Neural progenitor cell (in vitro differentiated cells): Measurements from ENCODE around the gene COL5A3. TPM values are rescaled to one million over a fixed set of nuclear protein-coding genes. Genes with fewer than 3 reads are reported as not detected.

Experiments
- DNase-seq: peaks from one replicate; pipeline ENCODE4 v3.0.0-alpha.2; 2016; ENCODE audit warnings: low spot score
- H2AFZ ChIP-seq: fragments of 200-600 bp; sonication (generic); replicated peaks from 2 replicates; pipeline ENCODE4 v1.6.1; 2016; ENCODE audit warnings: antibody characterized with exemption
- H3F3A ChIP-seq: fragments of 200-600 bp; sonication (generic); 2 replicates; pipeline ENCODE4 v1.6.1; 2016; ENCODE audit warnings: antibody characterized with exemption, low read depth
- H3K27ac ChIP-seq: fragments of 200-600 bp; sonication (generic); 2 replicates; pipeline ENCODE4 v1.5.1; 2016; ENCODE audit warnings: mild to moderate bottlenecking
- H3K27me3 ChIP-seq: fragments of 200-600 bp; sonication (generic); 2 replicates; pipeline ENCODE4 v1.6.1; 2016; ENCODE audit warnings: mild to moderate bottlenecking, moderate library complexity
- H3K36me3 ChIP-seq: fragments of 200-600 bp; sonication (generic); 2 replicates; pipeline ENCODE4 v1.5.1; 2016
- H3K4me1 ChIP-seq: fragments of 200-600 bp; sonication (generic); 2 replicates; pipeline ENCODE4 v1.6.1; 2016; ENCODE audit warnings: mixed run types
- H3K4me2 ChIP-seq: fragments of 200-600 bp; sonication (generic); 2 replicates; pipeline ENCODE4 v1.6.1; 2016
- H3K4me3 ChIP-seq: fragments of 200-600 bp; sonication (generic); 2 replicates; pipeline ENCODE4 v1.5.1; 2016
- H3K79me2 ChIP-seq: fragments of 200-600 bp; sonication (generic); 2 replicates; pipeline ENCODE4 v1.6.1; 2016; ENCODE audit warnings: low read depth
- H3K9ac ChIP-seq: fragments of 200-600 bp; sonication (generic); 2 replicates; pipeline ENCODE4 v1.6.1; 2016
- H3K9me3 ChIP-seq: fragments of 200-600 bp; sonication (generic); 2 replicates; pipeline ENCODE4 v1.5.1; 2016; ENCODE audit warnings: low read depth
- H4K20me1 ChIP-seq: fragments of 200-600 bp; sonication (generic); 2 replicates; pipeline ENCODE4 v1.6.1; 2016; ENCODE audit warnings: low read depth
- H3K27ac Mint-ChIP-seq: 3 replicates; pipeline ENCODE4 v1.8.0; 2021; ENCODE audit warnings: mixed read lengths
- H3K27me3 Mint-ChIP-seq: 2 replicates; pipeline ENCODE4 v1.8.0; 2022; ENCODE audit warnings: low read depth, mild to moderate bottlenecking, inconsistent platforms, moderate library complexity, mixed read lengths; ENCODE audit not compliant: insufficient read depth
- H3K36me3 Mint-ChIP-seq: 3 replicates; pipeline ENCODE4 v1.8.0; 2021; ENCODE audit warnings: mixed read lengths
- H3K4me1 Mint-ChIP-seq: 3 replicates; pipeline ENCODE4 v1.8.0; 2021; ENCODE audit warnings: mixed read lengths
- H3K4me3 Mint-ChIP-seq: 3 replicates; pipeline ENCODE4 v1.8.0; 2021; ENCODE audit warnings: mild to moderate bottlenecking, moderate library complexity, mixed read lengths
- H3K9me3 Mint-ChIP-seq: 3 replicates; pipeline ENCODE4 v1.8.0; 2020; ENCODE audit warnings: mixed read lengths
- CTCF ChIP-seq: fragments of 200-600 bp; sonication (generic); IDR thresholded peaks from 2 replicates; pipeline ENCODE4 v1.5.1; 2017; ENCODE audit warnings: antibody characterized with exemption, mild to moderate bottlenecking
- EZH2 ChIP-seq: fragments of 200-600 bp; sonication (generic); IDR thresholded peaks from 2 replicates; pipeline ENCODE4 v1.6.1; 2017; ENCODE audit warnings: antibody characterized with exemption, mild to moderate bottlenecking, moderate library complexity
- EZH2phosphoT487 ChIP-seq: fragments of 200-600 bp; sonication (generic); IDR thresholded peaks from 2 replicates; pipeline ENCODE4 v1.6.1; 2017; ENCODE audit warnings: antibody characterized with exemption
- total RNA-seq: library from RNA; depleted of rRNA; stranded (reverse); fragments of >200 nt; gene quantifications from 2 replicates; pipeline ENCODE4 v1.2.3, GENCODE V29; 2015; ENCODE audit warnings: low replicate concordance

The COL5A3 gene
- total RNA-seq, 1 donor from 2014 or later, result not detected

GRCh38 chr19:9970481-9970880 lies 39.8 kb downstream of the COL5A3 start:
- H3K4me3 Mint-ChIP-seq, result no peak overlapping the region
- Histone ChIP-seq H3K79me2 (no peaks in the 10 kb centered on the region), H4K20me1 (no peaks in the 10 kb centered on the region), H2AFZ (no peak overlapping the region), H3K27ac (no peak overlapping the region), H3K4me1 (no peaks in the 10 kb centered on the region), H3K36me3 (no peaks in the 10 kb centered on the region), H3K9ac (no peak overlapping the region), H3K4me2 (no peak overlapping the region), H3K27me3 (peaks cover 34% of the 10 kb centered on the region), H3K4me3 (no peak overlapping the region), H3K9me3 (no peaks in the 10 kb centered on the region), H3F3A (no peaks in the 10 kb centered on the region)
- H3K9me3 Mint-ChIP-seq, result no peaks in the 10 kb centered on the region
- no peaks in the 10 kb centered on the region for H3K36me3 Mint-ChIP-seq
- no peak for DNase-seq
- H3K27ac Mint-ChIP-seq, result no peak overlapping the region
- peaks cover 25% of the 10 kb centered on the region for H3K27me3 Mint-ChIP-seq
- no peak for TF ChIP-seq CTCF
- TF ChIP-seq EZH2, result no peak
- TF ChIP-seq EZH2phosphoT487, result no peak
- peaks cover 3% of the 10 kb centered on the region for H3K4me1 Mint-ChIP-seq

GRCh38 chr19:9969688-9969975 lies 40.7 kb downstream of the COL5A3 start:
- no peak overlapping the region for H3K27ac Mint-ChIP-seq
- no peak overlapping the region for H3K4me3 ChIP-seq
- no peak overlapping the region for H2AFZ ChIP-seq
- H3K27me3 Mint-ChIP-seq, result peaks cover 25% of the 10 kb centered on the region
- H4K20me1 ChIP-seq, result no peaks in the 10 kb centered on the region
- H3K4me1 Mint-ChIP-seq, result peaks cover 3% of the 10 kb centered on the region
- H3K9me3 ChIP-seq, result no peaks in the 10 kb centered on the region
- H3K4me3 Mint-ChIP-seq, result no peak overlapping the region
- no peak for DNase-seq
- no peak overlapping the region for H3K4me2 ChIP-seq
- H3K27ac ChIP-seq, result no peak overlapping the region
- no peaks in the 10 kb centered on the region for H3K36me3 Mint-ChIP-seq
- TF ChIP-seq CTCF, result no peak
- TF ChIP-seq EZH2phosphoT487, result no peak
- no peak for TF ChIP-seq EZH2
- peaks cover 40% of the 10 kb centered on the region for H3K27me3 ChIP-seq
- H3K36me3 ChIP-seq, result no peaks in the 10 kb centered on the region
- H3K9me3 Mint-ChIP-seq, result no peaks in the 10 kb centered on the region
- no peaks in the 10 kb centered on the region for H3K79me2 ChIP-seq
- no peak overlapping the region for H3K9ac ChIP-seq
- H3K4me1 ChIP-seq, result no peaks in the 10 kb centered on the region
- no peaks in the 10 kb centered on the region for H3F3A ChIP-seq

- Histone ChIP-seq H3F3A (no peaks in the 10 kb centered on the region), H2AFZ (no peak overlapping the region), H3K79me2 (no peaks in the 10 kb centered on the region), H3K9me3 (no peaks in the 10 kb centered on the region), H4K20me1 (no peaks in the 10 kb centered on the region), H3K4me1 (no peaks in the 10 kb centered on the region), H3K36me3 (no peaks in the 10 kb centered on the region), H3K4me2 (no peak overlapping the region), H3K27ac (no peak overlapping the region), H3K27me3 (peaks cover 40% of the 10 kb centered on the region), H3K9ac (no peak overlapping the region), H3K4me3 (no peak overlapping the region)
- Mint-ChIP-seq H3K9me3 (no peaks in the 10 kb centered on the region), H3K27ac (no peak overlapping the region), H3K4me3 (no peak overlapping the region), H3K36me3 (no peaks in the 10 kb centered on the region), H3K4me1 (peaks cover 3% of the 10 kb centered on the region), H3K27me3 (peaks cover 25% of the 10 kb centered on the region)
- no peak for DNase-seq
- TF ChIP-seq EZH2phosphoT487 (no peak), EZH2 (no peak), CTCF (no peak)
Measured at GRCh38 chr19:9968820-9969687, 41.2 kb downstream of the COL5A3 start.
